ENCODE data around the gene CIC.

DNA sequence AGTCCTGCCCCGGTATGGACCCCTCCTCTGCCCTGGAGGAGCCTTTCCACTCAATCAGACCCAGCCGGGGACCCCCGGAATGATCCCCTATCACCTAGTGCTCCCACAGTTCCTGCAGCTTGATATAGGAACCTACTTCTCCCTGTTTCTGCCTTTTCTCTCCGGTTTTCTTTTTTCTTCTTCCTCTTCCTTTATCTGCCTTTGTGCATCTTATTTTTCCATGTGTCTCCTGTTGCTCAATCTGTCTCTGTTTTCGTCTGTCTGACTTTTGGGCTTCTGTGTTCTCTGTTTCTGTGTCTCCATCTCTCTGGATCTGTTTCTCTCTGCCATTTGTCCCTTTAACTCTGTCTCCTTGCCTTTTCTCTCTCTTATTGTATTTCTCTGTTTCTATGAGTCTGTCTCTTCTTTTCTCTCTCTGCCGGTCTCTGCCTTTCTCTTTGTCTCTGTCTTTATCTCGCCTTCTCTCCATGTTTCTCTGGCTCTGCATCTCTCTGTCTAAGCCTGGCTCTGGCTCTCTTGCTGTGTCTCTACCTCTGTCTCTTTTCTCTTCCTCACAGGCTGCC, 66.4 kb downstream of the CIC start:
- TF ChIP-seq, protein P1, sequence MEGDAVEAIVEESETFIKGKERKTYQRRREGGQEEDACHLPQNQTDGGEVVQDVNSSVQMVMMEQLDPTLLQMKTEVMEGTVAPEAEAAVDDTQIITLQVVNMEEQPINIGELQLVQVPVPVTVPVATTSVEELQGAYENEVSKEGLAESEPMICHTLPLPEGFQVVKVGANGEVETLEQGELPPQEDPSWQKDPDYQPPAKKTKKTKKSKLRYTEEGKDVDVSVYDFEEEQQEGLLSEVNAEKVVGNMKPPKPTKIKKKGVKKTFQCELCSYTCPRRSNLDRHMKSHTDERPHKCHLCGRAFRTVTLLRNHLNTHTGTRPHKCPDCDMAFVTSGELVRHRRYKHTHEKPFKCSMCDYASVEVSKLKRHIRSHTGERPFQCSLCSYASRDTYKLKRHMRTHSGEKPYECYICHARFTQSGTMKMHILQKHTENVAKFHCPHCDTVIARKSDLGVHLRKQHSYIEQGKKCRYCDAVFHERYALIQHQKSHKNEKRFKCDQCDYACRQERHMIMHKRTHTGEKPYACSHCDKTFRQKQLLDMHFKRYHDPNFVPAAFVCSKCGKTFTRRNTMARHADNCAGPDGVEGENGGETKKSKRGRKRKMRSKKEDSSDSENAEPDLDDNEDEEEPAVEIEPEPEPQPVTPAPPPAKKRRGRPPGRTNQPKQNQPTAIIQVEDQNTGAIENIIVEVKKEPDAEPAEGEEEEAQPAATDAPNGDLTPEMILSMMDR (IDR thresholded peaks at IDR 0.05) = no peak
- no peak for TF ChIP-seq POLR2A (IDR thresholded peaks at IDR 0.05)

Measured in esophagus squamous epithelium (tissue), 4 donors.